H1 (cell line): ENCODE data around the gene MAPK8IP2. TPM values are rescaled to one million over a fixed set of nuclear protein-coding genes. Genes with fewer than 3 reads are reported as not detected.

Source experiments
- CBX8 ChIP-seq: fragments of 300-800, 300-1000 bp; sonication (generic); IDR thresholded peaks from 2 replicates; pipeline ENCODE4 v1.7.1; 2016; ENCODE audit warnings: low read depth, low read length, borderline replicate concordance
- polyA plus RNA-seq, 7 experiments: library from polyadenylated mRNA; depleted of rRNA in 3 of 7; stranded (reverse) in 5 of 7; unstranded in 2 of 7; fragments of >200 nt in 5 of 7; fragments of 200-250 nt in 2 of 7; gene quantifications; 1 replicate in 5 of 7; 2 replicates in 1 of 7; 4 replicates in 1 of 7; pipeline versions ENCODE4 v1.2.1 to v1.2.3, GENCODE V29; 2011 to 2013; ENCODE audit warnings: missing spikeins in 2 of 7, mixed read lengths in 2 of 7
- total RNA-seq: library from RNA; stranded (reverse); fragmentation: NEBNext Ultra II Directional; extraction: Animal tissue kit (Norgen Biotek cat#: 25700); gene quantifications from 2 replicates; pipeline ENCODE4 v1.2.1, GENCODE V29; 2021

Gene MAPK8IP2
- total and polyA plus RNA-seq, 2 of the 8 experiments (the other 6 are each of a cell fraction or from before 2014, with no cell fraction given) = 1.5 to 5.5 TPM

- TF ChIP-seq CBX8 = no peak
Measured at GRCh38 chr22:50600538-50600937, at the start of gene MAPK8IP2 (continued).
